HUDEP-2 (cell line): ENCODE data around the gene TIPRL.
A peak's percentile ranks its signal among the peaks of the same experiment; 100 is the strongest.
"Not testable (repeated sequence)": the region's sequence is repeated elsewhere in the genome, so short reads cannot be mapped to it uniquely, and the experiment has no call there.

Source experiments
- DNase-seq, 76 experiments: peaks; one replicate each; lab custom pipeline; 2025; ENCODE audit not compliant: unreplicated experiment in 76 of 76; lab: John Stamatoyannopoulos, UW

TIPRL gene

GRCh38 chr1:168178638-168179437 is at the start of gene TIPRL:
Gene TIPRL, plus strand, starts transcription at chr1:168178962. Its CDS starts 116 bp downstream, at chr1:168179078.
- DNase-seq, result peak; percentile 32 to 97 (median 90)

- no peak for DNase-seq
Measured at GRCh38 chr1:168129933-168130332, 48.8 kb upstream of the TIPRL start.

- no peak for DNase-seq
Measured at GRCh38 chr1:168134132-168134531, 44.6 kb upstream of the TIPRL start.

- DNase-seq, result no peak
Measured at GRCh38 chr1:168134642-168135041, 44.1 kb upstream of the TIPRL start.

GRCh38 chr1:168135116-168135920 is 43.4 kb upstream of the TIPRL start:
- peak in 1 of 76 experiments; percentile 33 for DNase-seq

- peak in 11 of 76 experiments; percentile 6 to 33 (median 24) for DNase-seq
Measured at GRCh38 chr1:168135921-168136708, 42.6 kb upstream of the TIPRL start.

GRCh38 chr1:168136709-168137514 is 41.9 kb upstream of the TIPRL start, which contains the start of gene GPR161:
Gene GPR161, minus strand, starts transcription at chr1:168136930. Its CDS starts 32,080 bp downstream, at chr1:168104850.
- peak in 1 of 76 experiments; percentile 4 for DNase-seq

- no peak for DNase-seq
Measured at GRCh38 chr1:168137515-168137821, 41.3 kb upstream of the TIPRL start.

GRCh38 chr1:168138134-168138533 is 40.6 kb upstream of the TIPRL start:
- DNase-seq, result no peak

- DNase-seq, result no peak
Measured at GRCh38 chr1:168139070-168139469, 39.7 kb upstream of the TIPRL start.

- DNase-seq, result no peak
Measured at GRCh38 chr1:168141871-168142385, 36.8 kb upstream of the TIPRL start.

- DNase-seq, result peak in 71 of 76 experiments; percentile 6 to 82 (median 62)
Measured at GRCh38 chr1:168145184-168146159, 33.3 kb upstream of the TIPRL start.

GRCh38 chr1:168146160-168146539 is 32.6 kb upstream of the TIPRL start:
- DNase-seq, result no peak

- DNase-seq, result no peak
Measured at GRCh38 chr1:168146626-168147025, 32.1 kb upstream of the TIPRL start.

- no peak for DNase-seq
Measured at GRCh38 chr1:168148916-168149315, 29.8 kb upstream of the TIPRL start.

- no peak for DNase-seq
Measured at GRCh38 chr1:168150283-168150682, 28.5 kb upstream of the TIPRL start.

- DNase-seq, result no peak
Measured at GRCh38 chr1:168151935-168152334, 26.8 kb upstream of the TIPRL start.

GRCh38 chr1:168154707-168155106 is 24.1 kb upstream of the TIPRL start:
- DNase-seq, result not testable (repeated sequence)

GRCh38 chr1:168155910-168156309 is 22.9 kb upstream of the TIPRL start:
- no peak for DNase-seq
